ENCODE data around the gene AANAT.

Gene AANAT

DNA sequence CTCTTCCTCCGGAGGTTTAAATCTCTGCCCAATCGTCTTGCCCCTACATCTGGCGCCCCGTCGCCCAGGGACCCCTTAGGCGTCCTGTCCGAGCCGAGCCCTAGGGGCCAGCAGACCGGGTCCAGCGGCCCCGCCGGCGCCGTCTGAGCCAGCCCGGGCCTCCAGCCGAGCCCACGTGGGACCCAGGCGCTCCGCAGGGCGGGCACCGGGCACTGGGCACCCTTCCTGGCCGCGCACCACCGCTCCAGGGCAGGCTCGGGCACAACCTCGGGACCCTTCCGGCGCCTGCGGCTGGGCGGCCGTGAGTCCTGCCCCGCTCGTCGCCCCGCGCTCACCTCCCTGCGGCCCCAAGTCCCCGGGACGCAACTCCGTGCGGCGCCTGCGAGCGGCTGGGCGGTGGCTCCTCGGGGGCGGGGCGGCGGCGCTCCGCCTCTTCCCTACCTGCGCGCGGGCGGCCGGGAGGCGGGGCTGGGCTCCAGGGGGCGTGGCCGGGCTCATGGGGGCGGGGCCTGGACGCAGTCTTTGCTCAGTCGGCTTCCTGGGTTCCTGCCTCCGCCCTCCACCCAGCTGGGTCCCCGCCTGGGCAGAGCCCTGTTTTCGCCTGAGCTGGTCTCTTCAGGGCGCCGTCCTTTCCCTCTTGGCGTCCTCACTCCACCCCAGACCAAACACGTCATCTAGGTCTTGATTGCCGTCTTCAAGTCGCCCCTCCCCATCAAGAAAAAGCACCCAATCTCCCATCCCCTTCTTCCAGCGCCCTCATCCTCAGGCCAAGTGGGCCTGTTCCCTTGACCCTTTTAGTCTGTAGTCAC, 33.8 kb downstream of the AANAT start, which contains the start of gene RHBDF2 (continued):
- TF ChIP-seq, protein P1, sequence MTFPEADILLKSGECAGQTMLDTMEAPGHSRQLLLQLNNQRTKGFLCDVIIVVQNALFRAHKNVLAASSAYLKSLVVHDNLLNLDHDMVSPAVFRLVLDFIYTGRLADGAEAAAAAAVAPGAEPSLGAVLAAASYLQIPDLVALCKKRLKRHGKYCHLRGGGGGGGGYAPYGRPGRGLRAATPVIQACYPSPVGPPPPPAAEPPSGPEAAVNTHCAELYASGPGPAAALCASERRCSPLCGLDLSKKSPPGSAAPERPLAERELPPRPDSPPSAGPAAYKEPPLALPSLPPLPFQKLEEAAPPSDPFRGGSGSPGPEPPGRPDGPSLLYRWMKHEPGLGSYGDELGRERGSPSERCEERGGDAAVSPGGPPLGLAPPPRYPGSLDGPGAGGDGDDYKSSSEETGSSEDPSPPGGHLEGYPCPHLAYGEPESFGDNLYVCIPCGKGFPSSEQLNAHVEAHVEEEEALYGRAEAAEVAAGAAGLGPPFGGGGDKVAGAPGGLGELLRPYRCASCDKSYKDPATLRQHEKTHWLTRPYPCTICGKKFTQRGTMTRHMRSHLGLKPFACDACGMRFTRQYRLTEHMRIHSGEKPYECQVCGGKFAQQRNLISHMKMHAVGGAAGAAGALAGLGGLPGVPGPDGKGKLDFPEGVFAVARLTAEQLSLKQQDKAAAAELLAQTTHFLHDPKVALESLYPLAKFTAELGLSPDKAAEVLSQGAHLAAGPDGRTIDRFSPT (tag by site-specific recombination; IDR thresholded peaks at IDR 0.05), result no peak
- TF ChIP-seq ZNF623 (tag by site-specific recombination; IDR thresholded peaks at IDR 0.05) (no peak), ZNF670 (tag by site-specific recombination; IDR thresholded peaks at IDR 0.05; ENCODE audit: low read depth) (no peak), SETDB1 (IDR thresholded peaks at IDR 0.05; ENCODE audit: insufficient read length, low read length) (no peak), OVOL3 (tag by site-specific recombination; IDR thresholded peaks at IDR 0.05) (no peak), ZNF23 (tag by site-specific recombination; IDR thresholded peaks at IDR 0.05; ENCODE audit: borderline replicate concordance) (no peak), SALL2 (tag by site-specific recombination; IDR thresholded peaks at IDR 0.05; ENCODE audit: borderline replicate concordance) (no peak), SP7 (tag by site-specific recombination; IDR thresholded peaks at IDR 0.05) (peak; percentile 68; the same call in 1 of the 2 replicates), ZNF596 (tag by site-specific recombination; IDR thresholded peaks at IDR 0.05) (peak; percentile 59; the same call in 1 of the 2 replicates), ZNF2 (tag by site-specific recombination; IDR thresholded peaks at IDR 0.05) (no peak), ZFHX2 (tag by site-specific recombination; conservative IDR thresholded peaks at IDR 0.05) (no peak), ZSCAN18 (tag by site-specific recombination; IDR thresholded peaks at IDR 0.05) (no peak), ZNF701 (tag by site-specific recombination; IDR thresholded peaks at IDR 0.05) (no peak), ZBTB8A (tag by site-specific recombination; IDR thresholded peaks at IDR 0.05) (peak; percentile 94), ZBTB20 (tag by site-specific recombination; IDR thresholded peaks at IDR 0.05) (peak; percentile 65), MZF1 (tag by site-specific recombination; IDR thresholded peaks at IDR 0.05; ENCODE audit: borderline replicate concordance) (no peak), HOXA7 (CRISPR knock-in tag; IDR thresholded peaks at IDR 0.05; ENCODE audit: borderline replicate concordance) (no peak), ZBTB17 (tag by site-specific recombination; IDR thresholded peaks at IDR 0.05) (peak; percentile 31; the same call in 1 of the 2 replicates), ZNF777 (tag by site-specific recombination; IDR thresholded peaks at IDR 0.05; ENCODE audit: borderline replicate concordance) (no peak), ZNF114 (tag by site-specific recombination; IDR thresholded peaks at IDR 0.05) (no peak), ZNF302 (tag by site-specific recombination; IDR thresholded peaks at IDR 0.05; ENCODE audit: low read depth) (no peak), GFI1B (tag by site-specific recombination; IDR thresholded peaks at IDR 0.05) (no peak), ZNF521 (tag by site-specific recombination; IDR thresholded peaks at IDR 0.05) (no peak), ZNF26 (tag by site-specific recombination; IDR thresholded peaks at IDR 0.05) (no peak), ZNF704 (tag by site-specific recombination; IDR thresholded peaks at IDR 0.05) (no peak)
- TF ChIP-seq, protein P2, sequence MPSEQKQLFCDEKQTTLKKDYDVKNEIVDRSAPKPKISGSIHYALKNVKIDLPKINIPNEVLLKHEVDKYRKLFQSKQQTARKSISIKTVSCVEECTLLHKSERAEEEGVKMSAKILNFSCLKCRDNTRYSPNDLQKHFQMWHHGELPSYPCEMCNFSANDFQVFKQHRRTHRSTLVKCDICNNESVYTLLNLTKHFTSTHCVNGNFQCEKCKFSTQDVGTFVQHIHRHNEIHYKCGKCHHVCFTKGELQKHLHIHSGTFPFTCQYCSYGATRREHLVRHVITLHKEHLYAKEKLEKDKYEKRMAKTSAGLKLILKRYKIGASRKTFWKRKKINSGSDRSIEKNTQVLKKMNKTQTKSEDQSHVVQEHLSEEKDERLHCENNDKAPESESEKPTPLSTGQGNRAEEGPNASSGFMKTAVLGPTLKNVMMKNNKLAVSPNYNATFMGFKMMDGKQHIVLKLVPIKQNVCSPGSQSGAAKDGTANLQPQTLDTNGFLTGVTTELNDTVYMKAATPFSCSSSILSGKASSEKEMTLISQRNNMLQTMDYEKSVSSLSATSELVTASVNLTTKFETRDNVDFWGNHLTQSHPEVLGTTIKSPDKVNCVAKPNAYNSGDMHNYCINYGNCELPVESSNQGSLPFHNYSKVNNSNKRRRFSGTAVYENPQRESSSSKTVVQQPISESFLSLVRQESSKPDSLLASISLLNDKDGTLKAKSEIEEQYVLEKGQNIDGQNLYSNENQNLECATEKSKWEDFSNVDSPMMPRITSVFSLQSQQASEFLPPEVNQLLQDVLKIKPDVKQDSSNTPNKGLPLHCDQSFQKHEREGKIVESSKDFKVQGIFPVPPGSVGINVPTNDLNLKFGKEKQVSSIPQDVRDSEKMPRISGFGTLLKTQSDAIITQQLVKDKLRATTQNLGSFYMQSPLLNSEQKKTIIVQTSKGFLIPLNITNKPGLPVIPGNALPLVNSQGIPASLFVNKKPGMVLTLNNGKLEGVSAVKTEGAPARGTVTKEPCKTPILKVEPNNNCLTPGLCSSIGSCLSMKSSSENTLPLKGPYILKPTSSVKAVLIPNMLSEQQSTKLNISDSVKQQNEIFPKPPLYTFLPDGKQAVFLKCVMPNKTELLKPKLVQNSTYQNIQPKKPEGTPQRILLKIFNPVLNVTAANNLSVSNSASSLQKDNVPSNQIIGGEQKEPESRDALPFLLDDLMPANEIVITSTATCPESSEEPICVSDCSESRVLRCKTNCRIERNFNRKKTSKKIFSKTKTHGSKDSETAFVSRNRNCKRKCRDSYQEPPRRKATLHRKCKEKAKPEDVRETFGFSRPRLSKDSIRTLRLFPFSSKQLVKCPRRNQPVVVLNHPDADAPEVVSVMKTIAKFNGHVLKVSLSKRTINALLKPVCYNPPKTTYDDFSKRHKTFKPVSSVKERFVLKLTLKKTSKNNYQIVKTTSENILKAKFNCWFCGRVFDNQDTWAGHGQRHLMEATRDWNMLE (tag by site-specific recombination; conservative IDR thresholded peaks at IDR 0.05; ENCODE audit: low read depth), result no peak
- TF ChIP-seq, protein P3, sequence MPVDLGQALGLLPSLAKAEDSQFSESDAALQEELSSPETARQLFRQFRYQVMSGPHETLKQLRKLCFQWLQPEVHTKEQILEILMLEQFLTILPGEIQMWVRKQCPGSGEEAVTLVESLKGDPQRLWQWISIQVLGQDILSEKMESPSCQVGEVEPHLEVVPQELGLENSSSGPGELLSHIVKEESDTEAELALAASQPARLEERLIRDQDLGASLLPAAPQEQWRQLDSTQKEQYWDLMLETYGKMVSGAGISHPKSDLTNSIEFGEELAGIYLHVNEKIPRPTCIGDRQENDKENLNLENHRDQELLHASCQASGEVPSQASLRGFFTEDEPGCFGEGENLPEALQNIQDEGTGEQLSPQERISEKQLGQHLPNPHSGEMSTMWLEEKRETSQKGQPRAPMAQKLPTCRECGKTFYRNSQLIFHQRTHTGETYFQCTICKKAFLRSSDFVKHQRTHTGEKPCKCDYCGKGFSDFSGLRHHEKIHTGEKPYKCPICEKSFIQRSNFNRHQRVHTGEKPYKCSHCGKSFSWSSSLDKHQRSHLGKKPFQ (tag by site-specific recombination; IDR thresholded peaks at IDR 0.05), result no peak

Data from HEK293 (cell line).